Measurements from ENCODE around the gene P3H2. TPM values are rescaled to one million over a fixed set of nuclear protein-coding genes. Genes with fewer than 3 reads are reported as not detected.

Gene P3H2
- total RNA-seq, 1 experiment from 2014 or later = 0.76 TPM

GRCh38 chr3:190000187-190000860 lies 120.4 kb downstream of the P3H2 start:
- no TSS peak for BruUV-seq (replicated peaks)
- Histone ChIP-seq H3K36me3 (ENCODE audit: control insufficient read depth in 1 of 2, insufficient read depth in 2 of 2, low read length in 2 of 2) (no peaks in the 10 kb centered on the region), H4K20me1 (ENCODE audit: insufficient read depth) (no peaks in the 10 kb centered on the region), H3K27ac (ENCODE audit: low read depth, low read length) (no peak overlapping the region), H3K4me3 (replicated peaks in 1 of 2; ENCODE audit: low read depth in 1 of 2, low read length in 2 of 2) (no peak overlapping the region), H3K9me3 (ENCODE audit: control insufficient read depth in 1 of 2, insufficient read depth in 1 of 2, low read depth in 1 of 2, low read length in 2 of 2) (no peaks in the 10 kb centered on the region), H3K9me2 (ENCODE audit: insufficient read depth) (no peaks in the 10 kb centered on the region), H3K9ac (ENCODE audit: low read length) (no peak overlapping the region), H3K4me2 (ENCODE audit: low read length) (no peak overlapping the region), H3K27me3 (ENCODE audit: insufficient read depth, low read length) (no peaks in the 10 kb centered on the region), H3K4me1 (ENCODE audit: control insufficient read depth in 1 of 2, insufficient read depth in 2 of 2, low read length in 2 of 2) (peaks cover 6 to 15% of the 10 kb centered on the region in 2 experiments; a peak in 3 of 4 replicates), H3K79me2 (ENCODE audit: insufficient read depth, low read length) (no peaks in the 10 kb centered on the region), H2AFZ (ENCODE audit: low read depth, low read length, poor library complexity, severe bottlenecking) (no peak overlapping the region)
- TF ChIP-seq EZH2phosphoT487 (IDR thresholded peaks at IDR 0.05; ENCODE audit: borderline replicate concordance) (no peak), SIN3A (IDR thresholded peaks at IDR 0.05; ENCODE audit: low read depth) (no peak), ZNF274 (IDR thresholded peaks at IDR 0.05; ENCODE audit: low read depth, low read length) (no peak)
- POLR2A ChIA-PET = no interaction called here
- ATAC-seq (no peak), DNase-seq (ENCODE audit: low read depth, low spot score) (no peak)
- RAD21 ChIA-PET (ENCODE audit: low non-redundant PET in 1 of 2, low total read pairs in 2 of 2, uncharacterized antibody in 2 of 2, unreplicated experiment in 2 of 2) = no interaction called here
- intact Hi-C loops (cut with micrococcal nuclease) = loop anchor here (10.0 kb wide), 1 partner anchor 64 kb away; no protein-coding TSS in a partner anchor
- CTCF ChIA-PET = no interaction called here

- Histone ChIP-seq H3K4me3 (replicated peaks in 1 of 2; ENCODE audit: low read depth in 1 of 2, low read length in 2 of 2) (no peak overlapping the region), H3K27ac (ENCODE audit: low read depth, low read length) (no peak overlapping the region), H3K27me3 (ENCODE audit: insufficient read depth, low read length) (no peaks in the 10 kb centered on the region), H3K4me1 (ENCODE audit: control insufficient read depth in 1 of 2, insufficient read depth in 2 of 2, low read length in 2 of 2) (peaks cover 6 to 15% of the 10 kb centered on the region in 2 experiments; a peak in 3 of 4 replicates), H3K9me2 (ENCODE audit: insufficient read depth) (no peaks in the 10 kb centered on the region), H3K9ac (ENCODE audit: low read length) (no peak overlapping the region), H4K20me1 (ENCODE audit: insufficient read depth) (no peaks in the 10 kb centered on the region), H3K9me3 (ENCODE audit: control insufficient read depth in 1 of 2, insufficient read depth in 1 of 2, low read depth in 1 of 2, low read length in 2 of 2) (no peaks in the 10 kb centered on the region), H2AFZ (ENCODE audit: low read depth, low read length, poor library complexity, severe bottlenecking) (no peak overlapping the region), H3K4me2 (ENCODE audit: low read length) (no peak overlapping the region), H3K36me3 (ENCODE audit: control insufficient read depth in 1 of 2, insufficient read depth in 2 of 2, low read length in 2 of 2) (no peaks in the 10 kb centered on the region), H3K79me2 (ENCODE audit: insufficient read depth, low read length) (no peaks in the 10 kb centered on the region)
- DNase-seq (ENCODE audit: low read depth, low spot score) = no peak
- no peak for ATAC-seq
- TF ChIP-seq REST (IDR thresholded peaks at IDR 0.05; ENCODE audit: low read depth) = no peak
- TF ChIP-seq ELF1 (IDR thresholded peaks at IDR 0.05; ENCODE audit: borderline replicate concordance, low read depth) = no peak
- no peak for TF ChIP-seq TCF7L2 (IDR thresholded peaks at IDR 0.05; ENCODE audit: borderline replicate concordance, extremely low read depth, insufficient read depth, insufficient read length)
- TF ChIP-seq ZBTB33 (IDR thresholded peaks at IDR 0.05; ENCODE audit: extremely low read depth, insufficient replicate concordance, low read length) = no peak
- intact Hi-C loops (cut with micrococcal nuclease) = loop anchor here (10.0 kb wide), 1 partner anchor 65 kb away; no protein-coding TSS in a partner anchor
- BruUV-seq (replicated peaks) = no TSS peak
- RAD21 ChIA-PET (ENCODE audit: low non-redundant PET in 1 of 2, low total read pairs in 2 of 2, uncharacterized antibody in 2 of 2, unreplicated experiment in 2 of 2) = no interaction called here
- POLR2A ChIA-PET = no interaction called here
- CTCF ChIA-PET = no interaction called here
Measured at GRCh38 chr3:189999718-190000117, 121.0 kb downstream of the P3H2 start.

Measured in HCT116 (cell line).